GM23248 (cell line): ENCODE measurements around the gene GSE1.

ENCODE experiments used
- EZH2 ChIP-seq: fragments of 200-600 bp; sonication (generic); IDR thresholded peaks from 2 replicates; pipeline ENCODE4 v1.6.1; 2018; ENCODE audit warnings: antibody characterized with exemption, mild to moderate bottlenecking; ENCODE audit not compliant: insufficient read depth, poor library complexity, severe bottlenecking
- EZH2phosphoT487 ChIP-seq: fragments of 200-600 bp; sonication (generic); IDR thresholded peaks from 2 replicates; pipeline ENCODE4 v1.6.1; 2018; ENCODE audit warnings: antibody characterized with exemption, moderate library complexity, mild to moderate bottlenecking, low read depth; ENCODE audit not compliant: insufficient read depth

DNA sequence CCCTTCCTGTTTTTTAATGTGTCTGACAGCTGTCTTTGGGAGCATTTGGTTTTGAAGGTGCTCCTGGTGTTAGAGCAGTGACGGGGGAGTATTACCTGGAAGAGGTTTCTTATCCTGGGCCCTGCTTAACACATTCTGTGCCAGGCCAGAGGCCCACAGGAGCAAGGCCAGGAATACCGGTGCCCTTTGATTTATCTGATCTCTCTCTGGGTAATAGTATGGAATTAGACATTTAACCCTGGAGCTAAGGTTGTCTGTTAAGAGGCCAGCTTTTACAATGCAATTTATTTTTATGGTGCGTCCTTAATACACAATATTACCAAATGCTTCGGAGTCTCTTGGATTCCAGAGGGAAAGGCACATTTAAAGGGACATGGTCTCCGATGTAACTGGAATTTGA is 37.2 kb upstream of the GSE1 start:
- no peak for TF ChIP-seq EZH2
- no peak for TF ChIP-seq EZH2phosphoT487
